A673 (cell line): Measurements from ENCODE around the gene PCP4. TPM values are rescaled to one million over a fixed set of nuclear protein-coding genes. Genes with fewer than 3 reads are reported as not detected.

Experiments used
- BruUV-seq: library from RNA; stranded (reverse); fragments of 400-500 nt; replicated peaks from 2 replicates; lab custom pipeline; 2021; lab: Mats Ljungman, UMichigan
- CTCF ChIA-PET: fragments of 300-600 bp; sonication (Branson Sonifier 250); formaldehyde crosslinking; loops from one replicate; lab custom pipeline; 2022; ENCODE audit warnings: antibody characterized with exemption; lab: Charles Lee
- POLR2A ChIA-PET: fragments of 300-600 bp; sonication (Branson Sonifier 250); formaldehyde crosslinking; loops from one replicate; lab custom pipeline; 2022; ENCODE audit warnings: antibody characterized with exemption; ENCODE audit not compliant: low non-redundant PET; lab: Charles Lee
- DNase-seq: peaks from one replicate; pipeline ENCODE4 v3.0.0-alpha.2; 2015; ENCODE audit warnings: low spot score
- H3K27ac ChIP-seq: fragments of 200-600 bp; sonication (generic); 2 replicates; pipeline ENCODE4 v1.5.1; 2016; ENCODE audit warnings: mixed run types, low read depth, mild to moderate bottlenecking, mixed read lengths, antibody characterized with exemption, low read length; ENCODE audit not compliant: poor library complexity, severe bottlenecking
- H3K27me3 ChIP-seq: fragments of 200-600 bp; sonication (generic); replicated peaks from 2 replicates; pipeline ENCODE4 v1.6.1; 2017; ENCODE audit warnings: mixed run types, low read depth, mild to moderate bottlenecking, mixed read lengths, antibody characterized with exemption, low read length; ENCODE audit not compliant: insufficient read depth, poor library complexity
- H3K36me3 ChIP-seq: fragments of 200-600 bp; sonication (generic); 2 replicates; pipeline ENCODE4 v1.6.1; 2016; ENCODE audit warnings: mixed run types, mild to moderate bottlenecking, mixed read lengths, antibody characterized with exemption, low read length; ENCODE audit not compliant: insufficient read depth, poor library complexity, severe bottlenecking
- H3K4me1 ChIP-seq: fragments of 200-600 bp; sonication (generic); 2 replicates; pipeline ENCODE4 v1.6.1; 2017; ENCODE audit warnings: mixed run types, mild to moderate bottlenecking, mixed read lengths, antibody characterized with exemption, low read length; ENCODE audit not compliant: insufficient read depth, poor library complexity, severe bottlenecking
- H3K4me3 ChIP-seq: fragments of 200-600 bp; sonication (generic); 2 replicates; pipeline ENCODE4 v1.5.1; 2016; ENCODE audit warnings: low read depth, mixed run types, mild to moderate bottlenecking, mixed read lengths, low read length; ENCODE audit not compliant: poor library complexity, severe bottlenecking
- H3K9me3 ChIP-seq: fragments of 200-600 bp; sonication (generic); 2 replicates; pipeline ENCODE4 v1.6.1; 2016; ENCODE audit warnings: mixed run types, low read depth, mild to moderate bottlenecking, mixed read lengths, antibody characterized with exemption, low read length; ENCODE audit not compliant: poor library complexity, severe bottlenecking
- CTCF ChIP-seq: fragments of 300-800, 200-600 bp; sonication (generic); conservative IDR thresholded peaks from 2 replicates; pipeline ENCODE4 v1.5.1; 2017; ENCODE audit warnings: low read depth, mild to moderate bottlenecking, antibody characterized with exemption, low read length, moderate library complexity, mixed read lengths
- EZH2 ChIP-seq: fragments of 200-600 bp; sonication (generic); IDR thresholded peaks from 2 replicates; pipeline ENCODE4 v1.6.1; 2017; ENCODE audit warnings: borderline replicate concordance, low read depth, mild to moderate bottlenecking, mixed read lengths, antibody characterized with exemption, low read length; ENCODE audit not compliant: poor library complexity, severe bottlenecking
- intact Hi-C: fragments of 100-400 bp; cut with micrococcal nuclease; formaldehyde crosslinking; loops from one replicate; pipeline ENCODE4 v1.10.0; 2022; ENCODE audit not compliant: unreplicated experiment
- total RNA-seq: library from RNA; stranded (reverse); gene quantifications from 2 replicates; pipeline ENCODE4 v1.2.3, GENCODE V29; 2021

The PCP4 gene
- total RNA-seq, 1 experiment from 2014 or later, result not detected

GRCh38 chr21:39874206-39874605 is 7.0 kb downstream of the PCP4 start:
- H3K9me3 ChIP-seq, result no peaks in the 10 kb centered on the region
- peaks cover 13% of the 10 kb centered on the region for H3K27me3 ChIP-seq
- H3K4me1 ChIP-seq, result no peaks in the 10 kb centered on the region
- H3K27ac ChIP-seq, result no peak overlapping the region
- ChIA-PET CTCF (no interaction called here), POLR2A (no interaction called here)
- TF ChIP-seq CTCF, result no peak
- no peak for TF ChIP-seq EZH2
- no peaks in the 10 kb centered on the region for H3K36me3 ChIP-seq
- no TSS peak for BruUV-seq
- DNase-seq, result no peak
- intact Hi-C loops, result no loop called here
- no peak overlapping the region for H3K4me3 ChIP-seq

GRCh38 chr21:39874759-39875158 is 7.5 kb downstream of the PCP4 start:
- Histone ChIP-seq H3K27ac (no peak overlapping the region), H3K9me3 (no peaks in the 10 kb centered on the region), H3K4me1 (no peaks in the 10 kb centered on the region), H3K27me3 (peaks cover 13% of the 10 kb centered on the region), H3K36me3 (no peaks in the 10 kb centered on the region), H3K4me3 (no peak overlapping the region)
- CTCF ChIA-PET, result no interaction called here
- intact Hi-C loops, result no loop called here
- TF ChIP-seq EZH2, result no peak
- TF ChIP-seq CTCF, result no peak
- no TSS peak for BruUV-seq
- no peak for DNase-seq
- POLR2A ChIA-PET, result interaction anchor here (0.7 kb wide), 1 partner anchor 60 kb away, joined by 10 read pairs; no protein-coding TSS in a partner anchor

GRCh38 chr21:39881661-39882060 is 14.4 kb downstream of the PCP4 start:
- ChIA-PET POLR2A (no interaction called here), CTCF (no interaction called here)
- no peaks in the 10 kb centered on the region for H3K9me3 ChIP-seq
- H3K4me3 ChIP-seq, result no peak overlapping the region
- TF ChIP-seq EZH2, result no peak
- no peak for TF ChIP-seq CTCF
- H3K36me3 ChIP-seq, result no peaks in the 10 kb centered on the region
- DNase-seq, result no peak
- H3K27ac ChIP-seq, result no peak overlapping the region
- intact Hi-C loops, result no loop called here
- BruUV-seq, result no TSS peak
- H3K4me1 ChIP-seq, result no peaks in the 10 kb centered on the region
- peaks cover 19% of the 10 kb centered on the region for H3K27me3 ChIP-seq
